WTC11 (cell line): ENCODE data around the gene ZNF507. TPM values are rescaled to one million over a fixed set of nuclear protein-coding genes. Genes with fewer than 3 reads are reported as not detected.

Experiments used
- ATAC-seq: fragments of 200-7000 bp; cut with Tn5 transposase; 2 replicates; pipeline ENCODE4 v1.10.0; 2021; ENCODE audit warnings: mild to moderate bottlenecking, moderate library complexity
- CTCF ChIA-PET: fragments of 300-600 bp; sonication (Branson Sonifier 250); formaldehyde crosslinking; loops from one replicate; lab custom pipeline; 2021; ENCODE audit warnings: antibody characterized with exemption; lab: Charles Lee
- POLR2A ChIA-PET: fragments of 350-600 bp; sonication (Branson Sonifier 250); formaldehyde crosslinking; loops from one replicate; lab custom pipeline; 2021; ENCODE audit warnings: antibody characterized with exemption; lab: Charles Lee
- DNase-seq: peaks from one replicate; pipeline ENCODE4 v3.0.0; 2021; ENCODE audit warnings: low spot score
- H3K27ac Mint-ChIP-seq: 2 replicates; pipeline ENCODE4 v1.8.0; 2021; ENCODE audit warnings: mixed read lengths
- H3K27me3 Mint-ChIP-seq: 2 replicates; pipeline ENCODE4 v1.8.0; 2021; ENCODE audit warnings: low read depth, mild to moderate bottlenecking, moderate library complexity, mixed read lengths
- H3K36me3 Mint-ChIP-seq: 2 replicates; pipeline ENCODE4 v1.8.0; 2021; ENCODE audit warnings: mixed read lengths
- H3K4me1 Mint-ChIP-seq: 2 replicates; pipeline ENCODE4 v1.8.0; 2022; ENCODE audit warnings: mixed read lengths
- H3K4me3 Mint-ChIP-seq: 2 replicates; pipeline ENCODE4 v1.8.0; 2021; ENCODE audit warnings: mild to moderate bottlenecking, moderate library complexity, mixed read lengths
- H3K9me3 Mint-ChIP-seq: 2 replicates; pipeline ENCODE4 v1.8.0; 2021; ENCODE audit warnings: mixed read lengths
- ARID4B ChIP-seq: sonication (generic); formaldehyde crosslinking; IDR thresholded peaks from 2 replicates; pipeline ENCODE4 v1.8.0; 2023; ENCODE audit warnings: missing genetic modification reagents, mild to moderate bottlenecking, borderline replicate concordance
- CREM ChIP-seq: sonication (generic); formaldehyde crosslinking; IDR thresholded peaks from 2 replicates; pipeline ENCODE4 v1.8.1; 2022; ENCODE audit warnings: mild to moderate bottlenecking, missing genetic modification reagents, moderate library complexity
- ELF4 ChIP-seq: sonication (generic); formaldehyde crosslinking; IDR thresholded peaks from 2 replicates; pipeline ENCODE4 v1.8.1; 2022; ENCODE audit warnings: low read depth, mild to moderate bottlenecking, moderate library complexity, missing genetic modification reagents
- EMX1 ChIP-seq: fragments of 250-450 bp; sonication (Bioruptor Pico); IDR thresholded peaks from 2 replicates; pipeline ENCODE4 v1.8.0; 2021; ENCODE audit warnings: mild to moderate bottlenecking
- ETV6 ChIP-seq: sonication (generic); formaldehyde crosslinking; IDR thresholded peaks from 2 replicates; pipeline ENCODE4 v1.8.1; 2022; ENCODE audit warnings: mild to moderate bottlenecking, missing genetic modification reagents
- FOXP4 ChIP-seq: sonication (generic); formaldehyde crosslinking; IDR thresholded peaks from 2 replicates; pipeline ENCODE4 v1.8.0; 2022; ENCODE audit warnings: mild to moderate bottlenecking, missing genetic modification reagents
- KAT7 ChIP-seq: sonication (generic); formaldehyde crosslinking; IDR thresholded peaks from 2 replicates; pipeline ENCODE4 v1.8.1; 2023; ENCODE audit warnings: missing genetic modification reagents, mild to moderate bottlenecking, borderline replicate concordance
- TEAD1 ChIP-seq: sonication (generic); formaldehyde crosslinking; IDR thresholded peaks from 2 replicates; pipeline ENCODE4 v1.8.0; 2022; ENCODE audit warnings: mild to moderate bottlenecking, missing genetic modification reagents
- TEAD4 ChIP-seq: sonication (generic); formaldehyde crosslinking; IDR thresholded peaks from 2 replicates; pipeline ENCODE4 v1.8.0; 2022; ENCODE audit warnings: mild to moderate bottlenecking, missing genetic modification reagents
- TP53 ChIP-seq: sonication (generic); formaldehyde crosslinking; IDR thresholded peaks from 2 replicates; pipeline ENCODE4 v1.8.1; 2023; ENCODE audit warnings: mild to moderate bottlenecking, missing genetic modification reagents
- ZBTB43 ChIP-seq: sonication (generic); formaldehyde crosslinking; IDR thresholded peaks from 2 replicates; pipeline ENCODE4 v1.8.1; 2023; ENCODE audit warnings: mild to moderate bottlenecking, missing genetic modification reagents
- ZNF138 ChIP-seq: sonication (generic); formaldehyde crosslinking; conservative IDR thresholded peaks from 2 replicates; pipeline ENCODE4 v1.8.1; 2022; ENCODE audit warnings: mild to moderate bottlenecking, moderate library complexity, missing genetic modification reagents
- ZNF232 ChIP-seq: sonication (generic); formaldehyde crosslinking; IDR thresholded peaks from 2 replicates; pipeline ENCODE4 v1.8.0; 2022; ENCODE audit warnings: mild to moderate bottlenecking, missing genetic modification reagents
- total RNA-seq: library from RNA; stranded (reverse); gene quantifications from 3 replicates; pipeline ENCODE4 v1.2.3, GENCODE V29; 2021
- TF ChIP-seq, protein P1 (sequence below): sonication (generic); formaldehyde crosslinking; IDR thresholded peaks from 2 replicates; pipeline ENCODE4 v1.8.0; 2022; ENCODE audit warnings: mild to moderate bottlenecking, missing genetic modification reagents
- TF ChIP-seq, protein P2 (sequence below): sonication (generic); formaldehyde crosslinking; IDR thresholded peaks from 2 replicates; pipeline ENCODE4 v1.8.1; 2023; ENCODE audit warnings: mild to moderate bottlenecking, missing genetic modification reagents, moderate library complexity
- TF ChIP-seq, protein P3 (sequence below): fragments of 250-450 bp; sonication (Bioruptor Pico); IDR thresholded peaks from 2 replicates; pipeline ENCODE4 v2.1.2; 2022; ENCODE audit warnings: mild to moderate bottlenecking, moderate library complexity
- TF ChIP-seq, protein P4 (sequence below): sonication (generic); formaldehyde crosslinking; IDR thresholded peaks from 2 replicates; pipeline ENCODE4 v1.8.1; 2022; ENCODE audit warnings: low read depth, mild to moderate bottlenecking, moderate library complexity, missing genetic modification reagents, borderline replicate concordance
- TF ChIP-seq, protein P5 (sequence below): fragments of 250-450 bp; sonication (Bioruptor Pico); IDR thresholded peaks from 2 replicates; pipeline ENCODE4 v1.8.0; 2021; ENCODE audit warnings: mild to moderate bottlenecking
- TF ChIP-seq, protein P6 (sequence below): sonication (generic); formaldehyde crosslinking; IDR thresholded peaks from 2 replicates; pipeline ENCODE4 v1.8.1; 2022; ENCODE audit warnings: missing genetic modification reagents, borderline replicate concordance
- TF ChIP-seq, protein P7 (sequence below): fragments of 250-450 bp; sonication (Bioruptor Pico); IDR thresholded peaks from 2 replicates; pipeline ENCODE4 v1.9.0; 2021; ENCODE audit warnings: mild to moderate bottlenecking

ZNF507 gene
- total RNA-seq, 1 experiment from 2014 or later: 27.6 TPM

DNA sequence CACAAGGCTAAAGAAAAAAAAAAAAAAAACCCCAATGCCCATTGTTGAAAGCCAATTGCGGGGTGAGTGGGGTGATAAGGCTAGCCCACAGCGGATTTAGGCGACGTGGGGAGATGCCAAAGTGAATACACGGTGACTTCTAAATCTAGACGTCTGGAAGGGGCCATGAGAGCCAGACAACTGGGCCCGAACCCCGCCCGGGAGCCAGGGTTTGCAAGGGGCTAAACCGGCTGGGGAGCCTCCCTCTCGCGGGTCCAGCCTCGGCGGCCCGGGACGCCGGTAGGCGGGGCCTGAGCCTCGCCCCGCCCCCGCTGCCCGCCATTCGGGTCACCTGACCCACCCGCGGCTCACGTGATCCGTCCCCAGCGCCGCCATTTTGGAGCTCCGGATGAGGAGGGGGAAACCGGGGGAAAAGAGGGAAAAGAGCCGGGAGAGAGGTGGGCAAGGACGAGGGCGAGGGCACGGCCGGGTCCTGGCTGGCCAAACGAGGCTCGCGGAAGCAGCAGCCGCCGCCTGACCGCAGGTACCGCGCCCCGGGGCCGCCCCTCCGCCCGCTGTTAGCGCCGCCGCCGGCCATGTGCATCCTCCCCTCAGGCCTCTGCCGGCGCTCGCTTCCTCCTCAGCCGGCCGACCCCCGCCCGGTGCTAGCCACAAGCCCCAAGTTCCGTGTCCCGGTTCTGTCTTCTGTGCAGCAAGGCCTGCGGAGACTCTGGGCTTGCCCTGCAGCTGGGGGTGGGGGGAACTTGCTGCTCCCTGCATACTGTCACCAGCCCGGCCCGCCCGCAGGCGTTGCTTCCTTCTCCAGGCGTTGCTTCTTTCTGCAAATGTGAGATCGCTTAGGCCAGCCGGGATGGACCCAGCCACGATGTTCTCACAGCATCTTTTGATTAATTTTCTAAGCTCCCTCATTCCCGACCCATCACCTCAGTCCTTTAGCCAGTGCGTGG is at the start of gene ZNF507 (continued):
- TF ChIP-seq, protein P1, sequence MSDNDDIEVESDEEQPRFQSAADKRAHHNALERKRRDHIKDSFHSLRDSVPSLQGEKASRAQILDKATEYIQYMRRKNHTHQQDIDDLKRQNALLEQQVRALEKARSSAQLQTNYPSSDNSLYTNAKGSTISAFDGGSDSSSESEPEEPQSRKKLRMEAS (CRISPR knock-in tag): peak; percentile 92
- no peak; the same call in 1 of the 2 replicates for TF ChIP-seq TEAD1 (CRISPR knock-in tag)
- TF ChIP-seq TEAD4 (CRISPR knock-in tag): no peak
- TF ChIP-seq, protein P2, sequence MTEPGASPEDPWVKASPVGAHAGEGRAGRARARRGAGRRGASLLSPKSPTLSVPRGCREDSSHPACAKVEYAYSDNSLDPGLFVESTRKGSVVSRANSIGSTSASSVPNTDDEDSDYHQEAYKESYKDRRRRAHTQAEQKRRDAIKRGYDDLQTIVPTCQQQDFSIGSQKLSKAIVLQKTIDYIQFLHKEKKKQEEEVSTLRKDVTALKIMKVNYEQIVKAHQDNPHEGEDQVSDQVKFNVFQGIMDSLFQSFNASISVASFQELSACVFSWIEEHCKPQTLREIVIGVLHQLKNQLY (CRISPR knock-in tag): no peak
- no peak for TF ChIP-seq ZNF232 (CRISPR knock-in tag)
- TF ChIP-seq, protein P3, sequence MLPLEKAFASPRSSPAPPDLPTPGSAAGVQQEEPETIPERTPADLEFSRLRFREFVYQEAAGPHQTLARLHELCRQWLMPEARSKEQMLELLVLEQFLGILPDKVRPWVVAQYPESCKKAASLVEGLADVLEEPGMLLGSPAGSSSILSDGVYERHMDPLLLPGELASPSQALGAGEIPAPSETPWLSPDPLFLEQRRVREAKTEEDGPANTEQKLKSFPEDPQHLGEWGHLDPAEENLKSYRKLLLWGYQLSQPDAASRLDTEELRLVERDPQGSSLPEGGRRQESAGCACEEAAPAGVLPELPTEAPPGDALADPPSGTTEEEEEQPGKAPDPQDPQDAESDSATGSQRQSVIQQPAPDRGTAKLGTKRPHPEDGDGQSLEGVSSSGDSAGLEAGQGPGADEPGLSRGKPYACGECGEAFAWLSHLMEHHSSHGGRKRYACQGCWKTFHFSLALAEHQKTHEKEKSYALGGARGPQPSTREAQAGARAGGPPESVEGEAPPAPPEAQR: no peak
- TF ChIP-seq ETV6 (CRISPR knock-in tag): 0 out of 2 replicates have a peak, but pooled peaks have one; percentile 16
- TF ChIP-seq, protein P4, sequence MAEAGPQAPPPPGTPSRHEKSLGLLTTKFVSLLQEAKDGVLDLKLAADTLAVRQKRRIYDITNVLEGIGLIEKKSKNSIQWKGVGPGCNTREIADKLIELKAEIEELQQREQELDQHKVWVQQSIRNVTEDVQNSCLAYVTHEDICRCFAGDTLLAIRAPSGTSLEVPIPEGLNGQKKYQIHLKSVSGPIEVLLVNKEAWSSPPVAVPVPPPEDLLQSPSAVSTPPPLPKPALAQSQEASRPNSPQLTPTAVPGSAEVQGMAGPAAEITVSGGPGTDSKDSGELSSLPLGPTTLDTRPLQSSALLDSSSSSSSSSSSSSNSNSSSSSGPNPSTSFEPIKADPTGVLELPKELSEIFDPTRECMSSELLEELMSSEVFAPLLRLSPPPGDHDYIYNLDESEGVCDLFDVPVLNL (CRISPR knock-in tag): 0 out of 2 replicates have a peak, but pooled peaks have one; percentile 44
- peak; percentile 78 for TF ChIP-seq ZBTB43 (CRISPR knock-in tag)
- TF ChIP-seq TP53 (CRISPR knock-in tag): no peak
- no peak for TF ChIP-seq ELF4 (CRISPR knock-in tag)
- TF ChIP-seq ZNF138 (CRISPR knock-in tag): no peak
- TF ChIP-seq, protein P5, sequence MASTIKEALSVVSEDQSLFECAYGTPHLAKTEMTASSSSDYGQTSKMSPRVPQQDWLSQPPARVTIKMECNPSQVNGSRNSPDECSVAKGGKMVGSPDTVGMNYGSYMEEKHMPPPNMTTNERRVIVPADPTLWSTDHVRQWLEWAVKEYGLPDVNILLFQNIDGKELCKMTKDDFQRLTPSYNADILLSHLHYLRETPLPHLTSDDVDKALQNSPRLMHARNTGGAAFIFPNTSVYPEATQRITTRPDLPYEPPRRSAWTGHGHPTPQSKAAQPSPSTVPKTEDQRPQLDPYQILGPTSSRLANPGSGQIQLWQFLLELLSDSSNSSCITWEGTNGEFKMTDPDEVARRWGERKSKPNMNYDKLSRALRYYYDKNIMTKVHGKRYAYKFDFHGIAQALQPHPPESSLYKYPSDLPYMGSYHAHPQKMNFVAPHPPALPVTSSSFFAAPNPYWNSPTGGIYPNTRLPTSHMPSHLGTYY (CRISPR knock-in tag): no peak
- no peak for TF ChIP-seq EMX1
- TF ChIP-seq FOXP4 (CRISPR knock-in tag): no peak
- TF ChIP-seq, all 79 proteins: peak for 18

DNA sequence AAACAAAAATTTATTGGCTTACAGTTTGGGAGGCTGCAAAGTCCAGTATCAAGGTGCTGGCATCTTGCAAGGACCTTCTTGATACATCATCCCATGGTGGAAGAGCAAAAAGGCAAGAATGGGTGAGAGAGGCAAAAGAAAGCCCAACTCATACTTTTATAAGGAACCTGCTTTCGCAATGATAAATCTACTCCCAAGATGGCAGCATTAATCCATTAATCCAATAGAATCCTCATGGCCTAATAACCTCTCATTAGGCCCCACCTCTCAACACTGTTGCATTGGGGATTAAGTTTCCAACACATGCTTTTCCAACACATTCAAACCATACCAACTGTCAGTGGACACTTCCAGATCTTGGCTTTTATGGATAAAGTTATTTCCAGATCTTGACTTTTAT is 48.7 kb upstream of the ZNF507 start:
- H3K4me1 Mint-ChIP-seq: no peaks in the 10 kb centered on the region
- H3K27me3 Mint-ChIP-seq: no peaks in the 10 kb centered on the region
- ATAC-seq (no peak), DNase-seq (no peak)
- H3K9me3 Mint-ChIP-seq: peaks cover 28% of the 10 kb centered on the region
- POLR2A ChIA-PET: no interaction called here
- CTCF ChIA-PET: no interaction called here
- no peaks in the 10 kb centered on the region for H3K36me3 Mint-ChIP-seq
- H3K27ac Mint-ChIP-seq: no peak overlapping the region
- no peak overlapping the region for H3K4me3 Mint-ChIP-seq
- TF ChIP-seq, protein P6, sequence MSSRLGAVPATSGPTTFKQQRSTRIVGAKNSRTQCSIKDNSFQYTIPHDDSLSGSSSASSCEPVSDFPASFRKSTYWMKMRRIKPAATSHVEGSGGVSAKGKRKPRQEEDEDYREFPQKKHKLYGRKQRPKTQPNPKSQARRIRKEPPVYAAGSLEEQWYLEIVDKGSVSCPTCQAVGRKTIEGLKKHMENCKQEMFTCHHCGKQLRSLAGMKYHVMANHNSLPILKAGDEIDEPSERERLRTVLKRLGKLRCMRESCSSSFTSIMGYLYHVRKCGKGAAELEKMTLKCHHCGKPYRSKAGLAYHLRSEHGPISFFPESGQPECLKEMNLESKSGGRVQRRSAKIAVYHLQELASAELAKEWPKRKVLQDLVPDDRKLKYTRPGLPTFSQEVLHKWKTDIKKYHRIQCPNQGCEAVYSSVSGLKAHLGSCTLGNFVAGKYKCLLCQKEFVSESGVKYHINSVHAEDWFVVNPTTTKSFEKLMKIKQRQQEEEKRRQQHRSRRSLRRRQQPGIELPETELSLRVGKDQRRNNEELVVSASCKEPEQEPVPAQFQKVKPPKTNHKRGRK (CRISPR knock-in tag): no peak
- no peak for TF ChIP-seq CREM (CRISPR knock-in tag)
- TF ChIP-seq ARID4B (CRISPR knock-in tag): no peak
- TF ChIP-seq KAT7 (CRISPR knock-in tag): no peak
- TF ChIP-seq, protein P7, sequence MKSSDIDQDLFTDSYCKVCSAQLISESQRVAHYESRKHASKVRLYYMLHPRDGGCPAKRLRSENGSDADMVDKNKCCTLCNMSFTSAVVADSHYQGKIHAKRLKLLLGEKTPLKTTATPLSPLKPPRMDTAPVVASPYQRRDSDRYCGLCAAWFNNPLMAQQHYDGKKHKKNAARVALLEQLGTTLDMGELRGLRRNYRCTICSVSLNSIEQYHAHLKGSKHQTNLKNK: no peak
